C4-2B (cell line): Measurements from ENCODE around the gene TMEM51.

ENCODE experiments used
- CTCF ChIP-seq: fragments of 450-650 bp; conservative IDR thresholded peaks from 2 replicates; pipeline ENCODE4 v1.5.1; 2017; ENCODE audit warnings: mild to moderate bottlenecking
- ZFX ChIP-seq: fragments of 450-650 bp; IDR thresholded peaks from 2 replicates; pipeline ENCODE4 v1.6.1; 2017

GRCh38 chr1:15137809-15138208 lies 15.7 kb upstream of the TMEM51 start:
- TF ChIP-seq CTCF = no peak
- TF ChIP-seq ZFX = no peak
